ENCODE measurements around the gene EEF1AKMT1. TPM values are rescaled to one million over a fixed set of nuclear protein-coding genes. Genes with fewer than 3 reads are reported as not detected.

Gene EEF1AKMT1
- total RNA-seq, 1 experiment from 2014 or later = 9.8 TPM

GRCh38 chr13:20714563-20715329, 59.0 kb downstream of the EEF1AKMT1 start:
- Histone ChIP-seq H3K4me2 (ENCODE audit: low read length) (no peak overlapping the region), H2AFZ (ENCODE audit: low read depth, low read length, poor library complexity, severe bottlenecking) (no peak overlapping the region), H3K27me3 (ENCODE audit: insufficient read depth, low read length) (no peaks in the 10 kb centered on the region), H3K9me2 (ENCODE audit: insufficient read depth) (no peaks in the 10 kb centered on the region), H3K36me3 (ENCODE audit: control insufficient read depth in 1 of 2, insufficient read depth in 2 of 2, low read length in 2 of 2) (no peaks in the 10 kb centered on the region), H3K79me2 (ENCODE audit: insufficient read depth, low read length) (no peaks in the 10 kb centered on the region), H3K9me3 (ENCODE audit: control insufficient read depth in 1 of 2, insufficient read depth in 1 of 2, low read depth in 1 of 2, low read length in 2 of 2) (no peaks in the 10 kb centered on the region), H3K4me3 (replicated peaks in 1 of 2; ENCODE audit: low read depth in 1 of 2, low read length in 2 of 2) (no peak overlapping the region), H4K20me1 (ENCODE audit: insufficient read depth) (no peaks in the 10 kb centered on the region), H3K4me1 (ENCODE audit: control insufficient read depth in 1 of 2, insufficient read depth in 2 of 2, low read length in 2 of 2) (peaks cover 0 to 23% of the 10 kb centered on the region in 2 experiments; a peak in 3 of 4 replicates), H3K9ac (ENCODE audit: low read length) (no peak overlapping the region), H3K27ac (ENCODE audit: low read depth, low read length) (no peak overlapping the region)
- DNase-seq (ENCODE audit: low read depth, low spot score) = no peak
- ChIA-PET CTCF (interaction anchor here (1.8 kb wide), 1 partner anchor 11 kb away, joined by 5 read pairs; the partner anchor contains the start of gene IL17D), POLR2A (no interaction called here), RAD21 (ENCODE audit: low non-redundant PET in 1 of 2, low total read pairs in 2 of 2, uncharacterized antibody in 2 of 2, unreplicated experiment in 2 of 2) (no interaction called here)
- intact Hi-C loops (cut with micrococcal nuclease) = loop anchor here (5.0 kb wide), 1 partner anchor 217 kb away; no protein-coding TSS in a partner anchor
- no peak for TF ChIP-seq RAD21 (IDR thresholded peaks at IDR 0.05; ENCODE audit: low read depth)
- no peak for TF ChIP-seq EGR1 (IDR thresholded peaks at IDR 0.05; ENCODE audit: low read depth)
- no peak for TF ChIP-seq CEBPB (IDR thresholded peaks at IDR 0.05; ENCODE audit: low read depth)
- ATAC-seq = no peak
- no TSS peak for BruUV-seq (replicated peaks)

- ChIA-PET CTCF (no interaction called here), RAD21 (ENCODE audit: low non-redundant PET in 1 of 2, low total read pairs in 2 of 2, uncharacterized antibody in 2 of 2, unreplicated experiment in 2 of 2) (no interaction called here), POLR2A (no interaction called here)
- H3K27me3 ChIP-seq (ENCODE audit: insufficient read depth, low read length) = no peaks in the 10 kb centered on the region
- H3K4me3 ChIP-seq (replicated peaks in 1 of 2; ENCODE audit: low read depth in 1 of 2, low read length in 2 of 2) = no peak overlapping the region
- H3K36me3 ChIP-seq (ENCODE audit: control insufficient read depth in 1 of 2, insufficient read depth in 2 of 2, low read length in 2 of 2) = no peaks in the 10 kb centered on the region
- H2AFZ ChIP-seq (ENCODE audit: low read depth, low read length, poor library complexity, severe bottlenecking) = no peak overlapping the region
- H3K4me2 ChIP-seq (ENCODE audit: low read length) = no peak overlapping the region
- H3K9ac ChIP-seq (ENCODE audit: low read length) = no peak overlapping the region
- BruUV-seq (replicated peaks) = no TSS peak
- H4K20me1 ChIP-seq (ENCODE audit: insufficient read depth) = no peaks in the 10 kb centered on the region
- no peaks in the 10 kb centered on the region for H3K9me3 ChIP-seq (ENCODE audit: control insufficient read depth in 1 of 2, insufficient read depth in 1 of 2, low read depth in 1 of 2, low read length in 2 of 2)
- no peak overlapping the region for H3K27ac ChIP-seq (ENCODE audit: low read depth, low read length)
- intact Hi-C loops (cut with micrococcal nuclease) = loop anchor here (5.0 kb wide), 1 partner anchor 217 kb away; no protein-coding TSS in a partner anchor
- DNase-seq (ENCODE audit: low read depth, low spot score) (no peak), ATAC-seq (no peak)
- TF ChIP-seq ATF3 (IDR thresholded peaks at IDR 0.05) (no peak), CTCF (IDR thresholded peaks at IDR 0.05 in 2 of 3, conservative IDR thresholded peaks at IDR 0.05 in 1 of 3; ENCODE audit: borderline replicate concordance in 1 of 3, insufficient read depth in 1 of 3, low read depth in 2 of 3, low read length in 2 of 3) (no peak), CEBPB (IDR thresholded peaks at IDR 0.05; ENCODE audit: low read depth) (no peak), SP1 (IDR thresholded peaks at IDR 0.05; ENCODE audit: low read depth) (no peak), EGR1 (IDR thresholded peaks at IDR 0.05; ENCODE audit: low read depth) (no peak), RAD21 (IDR thresholded peaks at IDR 0.05; ENCODE audit: low read depth) (no peak), JUND (IDR thresholded peaks at IDR 0.05) (no peak), REST (IDR thresholded peaks at IDR 0.05; ENCODE audit: low read depth) (no peak)
- H3K9me2 ChIP-seq (ENCODE audit: insufficient read depth) = no peaks in the 10 kb centered on the region
- peaks cover 0 to 23% of the 10 kb centered on the region in 2 experiments; a peak in 3 of 4 replicates for H3K4me1 ChIP-seq (ENCODE audit: control insufficient read depth in 1 of 2, insufficient read depth in 2 of 2, low read length in 2 of 2)
- H3K79me2 ChIP-seq (ENCODE audit: insufficient read depth, low read length) = no peaks in the 10 kb centered on the region
Observed at GRCh38 chr13:20714161-20714560, 59.6 kb downstream of the EEF1AKMT1 start.
